ENCODE data around the gene PRKG1.

Gene PRKG1

GRCh38 chr10:52257692-52258075, 1183.4 kb downstream of the PRKG1 start:
- Histone ChIP-seq H3K36me3 (ENCODE audit: insufficient read depth, low read length) (no peaks in the 10 kb centered on the region), H3K9ac (ENCODE audit: low read depth, low read length) (no peak overlapping the region), H3K79me2 (ENCODE audit: insufficient read depth, low read length) (no peaks in the 10 kb centered on the region), H3K27me3 (ENCODE audit: insufficient read depth, low read length, poor library complexity) (no peaks in the 10 kb centered on the region), H4K20me1 (ENCODE audit: insufficient read depth, low read length) (no peaks in the 10 kb centered on the region), H2AFZ (ENCODE audit: low read depth, low read length) (no peak overlapping the region), H3K9me3 (ENCODE audit: insufficient read depth, low read length, severe bottlenecking) (no peaks in the 10 kb centered on the region), H3K4me3 (ENCODE audit: low read depth in 1 of 2, low read length in 2 of 2) (no peak overlapping the region), H3K4me1 (ENCODE audit: insufficient read depth, low read length) (no peaks in the 10 kb centered on the region), H3K4me2 (ENCODE audit: insufficient read depth, low read length) (no peak overlapping the region), H3K27ac (ENCODE audit: low read length) (no peak overlapping the region)
- ATAC-seq (ENCODE audit: insufficient read depth, low read depth) (no peak), DNase-seq (no peak)
- TF ChIP-seq EZH2 (IDR thresholded peaks at IDR 0.05; ENCODE audit: borderline replicate concordance, low read depth, low read length, severe bottlenecking) (no peak), CTCF (IDR thresholded peaks at IDR 0.05; ENCODE audit: borderline replicate concordance, extremely low read depth, low read length, poor library complexity, severe bottlenecking) (no peak)

- no peaks in the 10 kb centered on the region for H3K27me3 ChIP-seq (ENCODE audit: insufficient read depth, low read length, poor library complexity)
- no peak for TF ChIP-seq CTCF (IDR thresholded peaks at IDR 0.05; ENCODE audit: borderline replicate concordance, extremely low read depth, low read length, poor library complexity, severe bottlenecking)
- no peak for TF ChIP-seq EZH2 (IDR thresholded peaks at IDR 0.05; ENCODE audit: borderline replicate concordance, low read depth, low read length, severe bottlenecking)
- no peak overlapping the region for H3K9ac ChIP-seq (ENCODE audit: low read depth, low read length)
- no peak overlapping the region for H3K4me2 ChIP-seq (ENCODE audit: insufficient read depth, low read length)
- H3K27ac ChIP-seq (ENCODE audit: low read length) = no peak overlapping the region
- H3K4me3 ChIP-seq (ENCODE audit: low read depth in 1 of 2, low read length in 2 of 2) = no peak overlapping the region
- H2AFZ ChIP-seq (ENCODE audit: low read depth, low read length) = no peak overlapping the region
- DNase-seq (no peak), ATAC-seq (ENCODE audit: insufficient read depth, low read depth) (no peak)
- H3K36me3 ChIP-seq (ENCODE audit: insufficient read depth, low read length) = no peaks in the 10 kb centered on the region
- no peaks in the 10 kb centered on the region for H3K79me2 ChIP-seq (ENCODE audit: insufficient read depth, low read length)
- no peaks in the 10 kb centered on the region for H4K20me1 ChIP-seq (ENCODE audit: insufficient read depth, low read length)
- H3K4me1 ChIP-seq (ENCODE audit: insufficient read depth, low read length) = no peaks in the 10 kb centered on the region
- H3K9me3 ChIP-seq (ENCODE audit: insufficient read depth, low read length, severe bottlenecking) = no peaks in the 10 kb centered on the region
Observed at GRCh38 chr10:52258799-52259425, 1184.6 kb downstream of the PRKG1 start.

- TF ChIP-seq CTCF (IDR thresholded peaks at IDR 0.05; ENCODE audit: borderline replicate concordance, extremely low read depth, low read length, poor library complexity, severe bottlenecking) (no peak), EZH2 (IDR thresholded peaks at IDR 0.05; ENCODE audit: borderline replicate concordance, low read depth, low read length, severe bottlenecking) (no peak)
Observed at GRCh38 chr10:52259426-52259812, 1185.1 kb downstream of the PRKG1 start.

More at GRCh38 chr10:52259426-52259812, 1185.1 kb downstream of the PRKG1 start:
- ATAC-seq (ENCODE audit: insufficient read depth, low read depth) (no peak), DNase-seq (no peak)
- Histone ChIP-seq H3K36me3 (ENCODE audit: insufficient read depth, low read length) (no peaks in the 10 kb centered on the region), H3K4me3 (ENCODE audit: low read depth in 1 of 2, low read length in 2 of 2) (no peak overlapping the region), H3K9ac (ENCODE audit: low read depth, low read length) (no peak overlapping the region), H3K4me2 (ENCODE audit: insufficient read depth, low read length) (no peak overlapping the region), H2AFZ (ENCODE audit: low read depth, low read length) (no peak overlapping the region), H3K27me3 (ENCODE audit: insufficient read depth, low read length, poor library complexity) (no peaks in the 10 kb centered on the region), H3K79me2 (ENCODE audit: insufficient read depth, low read length) (no peaks in the 10 kb centered on the region), H3K9me3 (ENCODE audit: insufficient read depth, low read length, severe bottlenecking) (no peaks in the 10 kb centered on the region), H3K27ac (ENCODE audit: low read length) (no peak overlapping the region), H4K20me1 (ENCODE audit: insufficient read depth, low read length) (no peaks in the 10 kb centered on the region), H3K4me1 (ENCODE audit: insufficient read depth, low read length) (no peaks in the 10 kb centered on the region)
